C4-2B (cell line): ENCODE results near the gene ZNF830.

Experiments used
- ZFX ChIP-seq: fragments of 450-650 bp; IDR thresholded peaks from 2 replicates; pipeline ENCODE4 v1.6.1; 2017
- TF ChIP-seq, protein P1 (sequence below): fragments of 450-650 bp; conservative IDR thresholded peaks from 2 replicates; pipeline ENCODE4 v1.5.1; 2017; ENCODE audit warnings: mild to moderate bottlenecking

DNA sequence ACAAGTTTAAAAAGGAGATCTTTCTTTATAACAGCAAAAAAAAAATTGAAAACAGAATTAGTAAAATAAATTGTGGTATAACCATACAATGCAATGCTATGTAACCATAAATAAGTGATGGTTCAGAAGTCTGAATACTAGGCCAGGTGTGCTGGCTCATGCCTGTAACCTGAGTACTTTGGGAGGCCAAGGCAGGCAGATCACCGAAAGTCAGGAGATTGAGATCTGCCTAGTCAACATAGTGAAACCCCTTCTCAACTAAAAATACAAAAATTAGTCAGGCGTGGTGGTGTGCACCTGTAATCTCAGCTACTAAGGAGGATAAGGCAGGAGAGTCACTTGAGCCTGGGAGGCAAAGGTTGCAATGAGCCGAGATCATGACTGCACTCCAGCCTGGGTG lies 34.7 kb upstream of the ZNF830 start:
- TF ChIP-seq, protein P1, sequence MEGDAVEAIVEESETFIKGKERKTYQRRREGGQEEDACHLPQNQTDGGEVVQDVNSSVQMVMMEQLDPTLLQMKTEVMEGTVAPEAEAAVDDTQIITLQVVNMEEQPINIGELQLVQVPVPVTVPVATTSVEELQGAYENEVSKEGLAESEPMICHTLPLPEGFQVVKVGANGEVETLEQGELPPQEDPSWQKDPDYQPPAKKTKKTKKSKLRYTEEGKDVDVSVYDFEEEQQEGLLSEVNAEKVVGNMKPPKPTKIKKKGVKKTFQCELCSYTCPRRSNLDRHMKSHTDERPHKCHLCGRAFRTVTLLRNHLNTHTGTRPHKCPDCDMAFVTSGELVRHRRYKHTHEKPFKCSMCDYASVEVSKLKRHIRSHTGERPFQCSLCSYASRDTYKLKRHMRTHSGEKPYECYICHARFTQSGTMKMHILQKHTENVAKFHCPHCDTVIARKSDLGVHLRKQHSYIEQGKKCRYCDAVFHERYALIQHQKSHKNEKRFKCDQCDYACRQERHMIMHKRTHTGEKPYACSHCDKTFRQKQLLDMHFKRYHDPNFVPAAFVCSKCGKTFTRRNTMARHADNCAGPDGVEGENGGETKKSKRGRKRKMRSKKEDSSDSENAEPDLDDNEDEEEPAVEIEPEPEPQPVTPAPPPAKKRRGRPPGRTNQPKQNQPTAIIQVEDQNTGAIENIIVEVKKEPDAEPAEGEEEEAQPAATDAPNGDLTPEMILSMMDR: no peak
- no peak for TF ChIP-seq ZFX
